ENCODE results near the gene MBD1.
"Not testable (repeated sequence)": the region's sequence is repeated elsewhere in the genome, so short reads cannot be mapped to it uniquely, and the experiment has no call there.

MBD1 gene

GRCh38 chr18:50289108-50289443 is 7.8 kb upstream of the MBD1 start:
- peaks cover 6% of the 10 kb centered on the region; the same call in 1 of the 2 replicates for H4K20me1 ChIP-seq (ENCODE audit: low read depth, low read length)
- no peak overlapping the region for H3K27ac ChIP-seq (ENCODE audit: low read depth, low read length)
- no peak overlapping the region for H3K9ac ChIP-seq (ENCODE audit: low read length)
- H3K27me3 ChIP-seq (ENCODE audit: low read length) = no peaks in the 10 kb centered on the region
- no peak for TF ChIP-seq EZH2phosphoT487 (conservative IDR thresholded peaks at IDR 0.05; ENCODE audit: low read length)
- H2AFZ ChIP-seq (ENCODE audit: low read depth, low read length, severe bottlenecking) = peak overlapping the region; percentile 11
- H3K9me2 ChIP-seq (replicated peaks; ENCODE audit: insufficient read depth, low read length) = no peaks in the 10 kb centered on the region
- no peak overlapping the region for H3K4me2 ChIP-seq (ENCODE audit: low read depth, low read length, poor library complexity, severe bottlenecking)
- H3K4me3 ChIP-seq (ENCODE audit: insufficient read depth, low read length, poor library complexity, severe bottlenecking) = no peak overlapping the region
- H3K79me2 ChIP-seq (ENCODE audit: insufficient read depth, low read length) = peaks cover 21% of the 10 kb centered on the region
- H3K9me3 ChIP-seq (ENCODE audit: insufficient read depth, low read length) = no peaks in the 10 kb centered on the region
- H3K36me3 ChIP-seq (ENCODE audit: low read length) = no peaks in the 10 kb centered on the region
- H3F3A ChIP-seq (ENCODE audit: insufficient read depth) = peaks cover 11% of the 10 kb centered on the region

- not testable (repeated sequence) for H3K9me3 ChIP-seq (ENCODE audit: insufficient read depth, low read length); H3K36me3 ChIP-seq (ENCODE audit: low read length); H3K9me2 ChIP-seq (replicated peaks; ENCODE audit: insufficient read depth, low read length); H3K27me3 ChIP-seq (ENCODE audit: low read length); H4K20me1 ChIP-seq (ENCODE audit: low read depth, low read length)
- peaks cover 14% of the 10 kb centered on the region for H3F3A ChIP-seq (ENCODE audit: insufficient read depth)
- peak overlapping the region; percentile 54 for H3K4me2 ChIP-seq (ENCODE audit: low read depth, low read length, poor library complexity, severe bottlenecking)
- H3K9ac ChIP-seq (ENCODE audit: low read length) = peak overlapping the region; percentile 82
- H3K79me2 ChIP-seq (ENCODE audit: insufficient read depth, low read length) = peaks cover 21% of the 10 kb centered on the region
- H2AFZ ChIP-seq (ENCODE audit: low read depth, low read length, severe bottlenecking) = peak overlapping the region; percentile 89
- H3K4me3 ChIP-seq (ENCODE audit: insufficient read depth, low read length, poor library complexity, severe bottlenecking) = peak overlapping the region; percentile 80
- peak overlapping the region; percentile 77 for H3K27ac ChIP-seq (ENCODE audit: low read depth, low read length)
These were observed 7.2 kb upstream of the MBD1 start for GRCh38 chr18:50288348-50289107.

- H3F3A ChIP-seq (ENCODE audit: insufficient read depth) = peaks cover 14% of the 10 kb centered on the region
- H3K9me3 ChIP-seq (ENCODE audit: insufficient read depth, low read length) = no peaks in the 10 kb centered on the region
- peaks cover 21% of the 10 kb centered on the region for H3K79me2 ChIP-seq (ENCODE audit: insufficient read depth, low read length)
- TF ChIP-seq, protein P1, sequence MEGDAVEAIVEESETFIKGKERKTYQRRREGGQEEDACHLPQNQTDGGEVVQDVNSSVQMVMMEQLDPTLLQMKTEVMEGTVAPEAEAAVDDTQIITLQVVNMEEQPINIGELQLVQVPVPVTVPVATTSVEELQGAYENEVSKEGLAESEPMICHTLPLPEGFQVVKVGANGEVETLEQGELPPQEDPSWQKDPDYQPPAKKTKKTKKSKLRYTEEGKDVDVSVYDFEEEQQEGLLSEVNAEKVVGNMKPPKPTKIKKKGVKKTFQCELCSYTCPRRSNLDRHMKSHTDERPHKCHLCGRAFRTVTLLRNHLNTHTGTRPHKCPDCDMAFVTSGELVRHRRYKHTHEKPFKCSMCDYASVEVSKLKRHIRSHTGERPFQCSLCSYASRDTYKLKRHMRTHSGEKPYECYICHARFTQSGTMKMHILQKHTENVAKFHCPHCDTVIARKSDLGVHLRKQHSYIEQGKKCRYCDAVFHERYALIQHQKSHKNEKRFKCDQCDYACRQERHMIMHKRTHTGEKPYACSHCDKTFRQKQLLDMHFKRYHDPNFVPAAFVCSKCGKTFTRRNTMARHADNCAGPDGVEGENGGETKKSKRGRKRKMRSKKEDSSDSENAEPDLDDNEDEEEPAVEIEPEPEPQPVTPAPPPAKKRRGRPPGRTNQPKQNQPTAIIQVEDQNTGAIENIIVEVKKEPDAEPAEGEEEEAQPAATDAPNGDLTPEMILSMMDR (IDR thresholded peaks at IDR 0.05; ENCODE audit: insufficient read depth, low read length, poor library complexity, severe bottlenecking) = peak; percentile 52
- TF ChIP-seq EZH2phosphoT487 (conservative IDR thresholded peaks at IDR 0.05; ENCODE audit: low read length) = no peak
- H3K4me2 ChIP-seq (ENCODE audit: low read depth, low read length, poor library complexity, severe bottlenecking) = peak within 1 kb of the TSS; percentile 54
- no peaks in the 10 kb centered on the region for H3K36me3 ChIP-seq (ENCODE audit: low read length)
- H3K9ac ChIP-seq (ENCODE audit: low read length) = peak within 1 kb of the TSS; percentile 82
- H3K27me3 ChIP-seq (ENCODE audit: low read length) = no peaks in the 10 kb centered on the region
- H4K20me1 ChIP-seq (ENCODE audit: low read depth, low read length) = peaks cover 6% of the 10 kb centered on the region; the same call in 1 of the 2 replicates
- no peaks in the 10 kb centered on the region for H3K9me2 ChIP-seq (replicated peaks; ENCODE audit: insufficient read depth, low read length)
- peak within 1 kb of the TSS; percentile 77 for H3K27ac ChIP-seq (ENCODE audit: low read depth, low read length)
- H2AFZ ChIP-seq (ENCODE audit: low read depth, low read length, severe bottlenecking) = peak within 1 kb of the TSS; percentile 89
- peak within 1 kb of the TSS; percentile 80 for H3K4me3 ChIP-seq (ENCODE audit: insufficient read depth, low read length, poor library complexity, severe bottlenecking)
These were observed 6.4 kb upstream of the MBD1 start, which contains the start of gene CXXC1 for GRCh38 chr18:50287441-50288347. TSS of gene CXXC1 (minus strand) at chr18:50287692. CDS start at chr18:50287589, 103 bp downstream.

GRCh38 chr18:50287028-50287440 is 5.7 kb upstream of the MBD1 start:
- no peak for TF ChIP-seq EZH2phosphoT487 (conservative IDR thresholded peaks at IDR 0.05; ENCODE audit: low read length)
- TF ChIP-seq, protein P1 (IDR thresholded peaks at IDR 0.05; ENCODE audit: insufficient read depth, low read length, poor library complexity, severe bottlenecking) = no peak
- peak overlapping the region; percentile 54 for H3K4me2 ChIP-seq (ENCODE audit: low read depth, low read length, poor library complexity, severe bottlenecking)
- H4K20me1 ChIP-seq (ENCODE audit: low read depth, low read length) = peaks cover 6% of the 10 kb centered on the region; the same call in 1 of the 2 replicates
- peaks cover 21% of the 10 kb centered on the region for H3K79me2 ChIP-seq (ENCODE audit: insufficient read depth, low read length)
- no peaks in the 10 kb centered on the region for H3K36me3 ChIP-seq (ENCODE audit: low read length)
- peak overlapping the region; percentile 82 for H3K9ac ChIP-seq (ENCODE audit: low read length)
- peak overlapping the region; percentile 80 for H3K4me3 ChIP-seq (ENCODE audit: insufficient read depth, low read length, poor library complexity, severe bottlenecking)
- no peaks in the 10 kb centered on the region for H3K9me2 ChIP-seq (replicated peaks; ENCODE audit: insufficient read depth, low read length)
- peaks cover 14% of the 10 kb centered on the region for H3F3A ChIP-seq (ENCODE audit: insufficient read depth)
- H3K27me3 ChIP-seq (ENCODE audit: low read length) = no peaks in the 10 kb centered on the region
- peak overlapping the region; percentile 77 for H3K27ac ChIP-seq (ENCODE audit: low read depth, low read length)
- H3K9me3 ChIP-seq (ENCODE audit: insufficient read depth, low read length) = no peaks in the 10 kb centered on the region
- H2AFZ ChIP-seq (ENCODE audit: low read depth, low read length, severe bottlenecking) = peak overlapping the region; percentile 89
